HepG2 (cell line): ENCODE measurements around the gene WRAP73.

Experiments used
- BRF2 ChIP-seq: sonication (generic); formaldehyde crosslinking; IDR thresholded peaks from 2 replicates; pipeline ENCODE4 v1.8.1; 2022; ENCODE audit warnings: mild to moderate bottlenecking, missing genetic modification reagents
- CHD4 ChIP-seq: fragments of 200-600 bp; sonication (generic); IDR thresholded peaks from 2 replicates; pipeline ENCODE4 v1.7.0; 2017; ENCODE audit warnings: mild to moderate bottlenecking, low read length, borderline replicate concordance
- ZNF619 ChIP-seq: sonication (generic); formaldehyde crosslinking; IDR thresholded peaks from 2 replicates; pipeline ENCODE4 v1.4.0; 2020; ENCODE audit warnings: mild to moderate bottlenecking, missing genetic modification reagents
- ZZZ3 ChIP-seq: sonication (generic); formaldehyde crosslinking; IDR thresholded peaks from 2 replicates; pipeline ENCODE4 v1.4.0; 2020; ENCODE audit warnings: missing genetic modification reagents, mild to moderate bottlenecking, borderline replicate concordance

- TF ChIP-seq CHD4 (no peak), ZZZ3 (CRISPR knock-in tag) (no peak), ZNF619 (CRISPR knock-in tag) (no peak), BRF2 (no peak)
These were observed 23.6 kb upstream of the WRAP73 start for GRCh38 chr1:3673381-3674099.
